ENCODE results near the gene NUP160. TPM values are rescaled to one million over a fixed set of nuclear protein-coding genes. Genes with fewer than 3 reads are reported as not detected.

The NUP160 gene
- total and polyA plus RNA-seq, 2 of the 4 experiments (the other 2 are of a cell fraction), result 12.5 to 35.0 TPM

DNA sequence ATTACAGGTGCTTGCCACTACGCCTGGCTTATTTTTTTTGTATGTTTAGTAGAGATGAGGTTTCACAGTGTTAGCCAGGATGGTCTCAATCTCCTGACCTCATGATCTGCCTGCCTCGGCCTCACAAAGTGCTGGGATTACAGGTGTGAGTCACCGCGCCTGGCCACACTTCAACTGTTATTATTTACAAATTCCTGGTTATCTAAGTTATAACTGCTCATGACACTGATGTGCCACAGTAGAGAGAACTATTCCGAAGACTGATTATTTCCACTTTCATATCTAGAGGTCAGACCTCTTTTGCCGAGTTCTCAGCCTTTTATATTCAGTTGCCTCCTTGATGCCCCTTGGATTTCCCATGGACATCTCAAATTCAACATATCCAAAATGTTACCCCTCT is 3.9 kb upstream of the NUP160 start:
- Histone ChIP-seq H4K5ac (ENCODE audit: low read depth, low read length) (no peak overlapping the region), H3K23ac (ENCODE audit: low read depth, low read length) (no peak overlapping the region), H3K27ac (ENCODE audit: insufficient read depth, low read length) (no peak overlapping the region), H2AFZ (replicated peaks; ENCODE audit: low read length, poor library complexity) (no peak overlapping the region), H3K79me1 (ENCODE audit: low read depth in 1 of 2, low read length in 2 of 2) (peaks cover 8 to 21% of the 10 kb centered on the region in 2 experiments), H2AK5ac (ENCODE audit: low read depth, low read length) (no peak overlapping the region), H3K4me2 (ENCODE audit: low read depth, low read length) (no peak overlapping the region), H3K18ac (ENCODE audit: low read depth, low read length) (no peak overlapping the region), H2BK20ac (ENCODE audit: low read depth, low read length) (no peak overlapping the region), H3K4me3 (ENCODE audit: insufficient read depth, low read depth, low read length) (no peak overlapping the region), H3K27me3 (ENCODE audit: control insufficient read depth, insufficient read depth, low read length) (no peaks in the 10 kb centered on the region), H3K9me3 (ENCODE audit: control insufficient read depth, insufficient read depth, low read length) (no peaks in the 10 kb centered on the region), H3K4ac (ENCODE audit: low read depth, low read length) (no peak overlapping the region), H3K9ac (ENCODE audit: low read depth, low read length) (no peak overlapping the region), H4K20me1 (ENCODE audit: insufficient read depth, low read length) (no peaks in the 10 kb centered on the region), H4K8ac (ENCODE audit: low read depth in 2 of 2, low read length in 2 of 2) (no peak overlapping the region), H3K9me1 (ENCODE audit: insufficient read depth, low read length) (peaks cover 8% of the 10 kb centered on the region), H4K91ac (ENCODE audit: insufficient read depth, low read depth, low read length) (no peak overlapping the region), H3K14ac (replicated peaks; ENCODE audit: low read depth, low read length) (no peak overlapping the region), H2BK120ac (ENCODE audit: low read depth, low read length) (no peak overlapping the region), H2BK5ac (ENCODE audit: low read depth, low read length, poor library complexity, severe bottlenecking) (no peak overlapping the region), H3K56ac (ENCODE audit: extremely low read depth, insufficient read depth, low read length) (no peak overlapping the region), H3K36me3 (ENCODE audit: control insufficient read depth, insufficient read depth, low read length) (no peaks in the 10 kb centered on the region; the same call in 1 of the 2 replicates), H2AK9ac (replicated peaks; ENCODE audit: low read depth, low read length, poor library complexity) (no peak overlapping the region), H2BK15ac (ENCODE audit: low read depth, low read length) (no peak overlapping the region), H3K4me1 (ENCODE audit: control insufficient read depth, insufficient read depth, low read length) (no peaks in the 10 kb centered on the region)
- ChIA-PET POLR2A (ENCODE audit: unreplicated experiment) (interaction anchor here (0.6 kb wide), 1 partner anchor 115 kb away, joined by 6 read pairs; no protein-coding TSS in a partner anchor), CTCF (no interaction called here)
- intact Hi-C loops (cut with micrococcal nuclease), result loop anchor here (5.0 kb wide), 1 partner anchor 210 kb away; the partner anchor contains the start of gene MTCH2
- 93% methylated on average over 3 of the region's 6 CpGs; no CpG with 5 or more reads in 1 of the 2 experiments for WGBS, 2 experiments (ENCODE audit: extremely low coverage in 2 of 2, insufficient read length in 1 of 2)
- TF ChIP-seq CEBPB (IDR thresholded peaks at IDR 0.05; ENCODE audit: low read depth, low read length) (no peak), MXI1 (IDR thresholded peaks at IDR 0.05; ENCODE audit: borderline replicate concordance, low read depth, low read length) (no peak), MAZ (IDR thresholded peaks at IDR 0.05; ENCODE audit: borderline replicate concordance, low read depth, low read length) (no peak), CTCF (conservative IDR thresholded peaks at IDR 0.05; ENCODE audit: low read depth, low read length) (no peak), SMC3 (IDR thresholded peaks at IDR 0.05; ENCODE audit: low read depth, low read length) (no peak), BHLHE40 (IDR thresholded peaks at IDR 0.05; ENCODE audit: low read depth, low read length) (no peak), RCOR1 (IDR thresholded peaks at IDR 0.05; ENCODE audit: insufficient replicate concordance, low read length) (no peak), NFE2L2 (IDR thresholded peaks at IDR 0.05; ENCODE audit: low read depth, low read length) (no peak), RFX5 (IDR thresholded peaks at IDR 0.05; ENCODE audit: low read depth, low read length) (no peak), CHD1 (IDR thresholded peaks at IDR 0.05; ENCODE audit: low read depth, low read length) (no peak), RAD21 (IDR thresholded peaks at IDR 0.05; ENCODE audit: low read length) (no peak), FOS (IDR thresholded peaks at IDR 0.05; ENCODE audit: low read depth, low read length) (no peak), MAFK (IDR thresholded peaks at IDR 0.05; ENCODE audit: low read depth, low read length) (no peak)
- TF ChIP-seq, protein P1, sequence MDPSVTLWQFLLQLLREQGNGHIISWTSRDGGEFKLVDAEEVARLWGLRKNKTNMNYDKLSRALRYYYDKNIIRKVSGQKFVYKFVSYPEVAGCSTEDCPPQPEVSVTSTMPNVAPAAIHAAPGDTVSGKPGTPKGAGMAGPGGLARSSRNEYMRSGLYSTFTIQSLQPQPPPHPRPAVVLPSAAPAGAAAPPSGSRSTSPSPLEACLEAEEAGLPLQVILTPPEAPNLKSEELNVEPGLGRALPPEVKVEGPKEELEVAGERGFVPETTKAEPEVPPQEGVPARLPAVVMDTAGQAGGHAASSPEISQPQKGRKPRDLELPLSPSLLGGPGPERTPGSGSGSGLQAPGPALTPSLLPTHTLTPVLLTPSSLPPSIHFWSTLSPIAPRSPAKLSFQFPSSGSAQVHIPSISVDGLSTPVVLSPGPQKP (IDR thresholded peaks at IDR 0.05; ENCODE audit: borderline replicate concordance, low read depth, low read length), result no peak
- TF ChIP-seq, protein P2, sequence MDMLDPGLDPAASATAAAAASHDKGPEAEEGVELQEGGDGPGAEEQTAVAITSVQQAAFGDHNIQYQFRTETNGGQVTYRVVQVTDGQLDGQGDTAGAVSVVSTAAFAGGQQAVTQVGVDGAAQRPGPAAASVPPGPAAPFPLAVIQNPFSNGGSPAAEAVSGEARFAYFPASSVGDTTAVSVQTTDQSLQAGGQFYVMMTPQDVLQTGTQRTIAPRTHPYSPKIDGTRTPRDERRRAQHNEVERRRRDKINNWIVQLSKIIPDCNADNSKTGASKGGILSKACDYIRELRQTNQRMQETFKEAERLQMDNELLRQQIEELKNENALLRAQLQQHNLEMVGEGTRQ (IDR thresholded peaks at IDR 0.05; ENCODE audit: low read depth, low read length), result no peak
- in situ Hi-C loops (cut with MboI; ENCODE audit: low sequenced_read_pairs), result loop anchor here (10.0 kb wide), 1 partner anchor 253 kb away; no protein-coding TSS in a partner anchor
- ATAC-seq (ENCODE audit: low read depth) (no peak), DNase-seq (no peak)
- BruUV-seq (replicated peaks), result no TSS peak
- dilution Hi-C loops (cut with HindIII; ENCODE audit: low sequenced_read_pairs, unreplicated experiment), result no loop called here
